Stimulated activated memory B cell treated with anti-CD40 and anti-IgM and Interleukin-4, amounts not matched to agents 10 μg/mL and 1 μg/mL and 100 μg/mL, for 72 hours (primary cell): Measurements from ENCODE around the gene STEAP3.

ENCODE experiments used
- ATAC-seq: fragments of 150-1000 bp; cut with Tn5 transposase; 2 replicates; pipeline ENCODE4 v1.10.0; 2021
- H3K27ac Mint-ChIP-seq: one replicate; pipeline ENCODE4 v1.8.0; 2022; ENCODE audit warnings: mild to moderate bottlenecking, mixed read lengths
- H3K27me3 Mint-ChIP-seq: one replicate; pipeline ENCODE4 v1.8.0; 2022; ENCODE audit warnings: mixed read lengths
- H3K36me3 Mint-ChIP-seq: one replicate; pipeline ENCODE4 v1.8.0; 2022; ENCODE audit warnings: mixed read lengths
- H3K4me1 Mint-ChIP-seq: one replicate; pipeline ENCODE4 v1.8.0; 2022; ENCODE audit warnings: mixed read lengths
- H3K4me3 Mint-ChIP-seq: one replicate; pipeline ENCODE4 v1.8.0; 2022; ENCODE audit warnings: mild to moderate bottlenecking, moderate library complexity, mixed read lengths
- H3K9me3 Mint-ChIP-seq: one replicate; pipeline ENCODE4 v1.8.0; 2022; ENCODE audit warnings: mixed read lengths

The STEAP3 gene, protein sequence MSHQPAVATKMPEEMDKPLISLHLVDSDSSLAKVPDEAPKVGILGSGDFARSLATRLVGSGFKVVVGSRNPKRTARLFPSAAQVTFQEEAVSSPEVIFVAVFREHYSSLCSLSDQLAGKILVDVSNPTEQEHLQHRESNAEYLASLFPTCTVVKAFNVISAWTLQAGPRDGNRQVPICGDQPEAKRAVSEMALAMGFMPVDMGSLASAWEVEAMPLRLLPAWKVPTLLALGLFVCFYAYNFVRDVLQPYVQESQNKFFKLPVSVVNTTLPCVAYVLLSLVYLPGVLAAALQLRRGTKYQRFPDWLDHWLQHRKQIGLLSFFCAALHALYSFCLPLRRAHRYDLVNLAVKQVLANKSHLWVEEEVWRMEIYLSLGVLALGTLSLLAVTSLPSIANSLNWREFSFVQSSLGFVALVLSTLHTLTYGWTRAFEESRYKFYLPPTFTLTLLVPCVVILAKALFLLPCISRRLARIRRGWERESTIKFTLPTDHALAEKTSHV

DNA sequence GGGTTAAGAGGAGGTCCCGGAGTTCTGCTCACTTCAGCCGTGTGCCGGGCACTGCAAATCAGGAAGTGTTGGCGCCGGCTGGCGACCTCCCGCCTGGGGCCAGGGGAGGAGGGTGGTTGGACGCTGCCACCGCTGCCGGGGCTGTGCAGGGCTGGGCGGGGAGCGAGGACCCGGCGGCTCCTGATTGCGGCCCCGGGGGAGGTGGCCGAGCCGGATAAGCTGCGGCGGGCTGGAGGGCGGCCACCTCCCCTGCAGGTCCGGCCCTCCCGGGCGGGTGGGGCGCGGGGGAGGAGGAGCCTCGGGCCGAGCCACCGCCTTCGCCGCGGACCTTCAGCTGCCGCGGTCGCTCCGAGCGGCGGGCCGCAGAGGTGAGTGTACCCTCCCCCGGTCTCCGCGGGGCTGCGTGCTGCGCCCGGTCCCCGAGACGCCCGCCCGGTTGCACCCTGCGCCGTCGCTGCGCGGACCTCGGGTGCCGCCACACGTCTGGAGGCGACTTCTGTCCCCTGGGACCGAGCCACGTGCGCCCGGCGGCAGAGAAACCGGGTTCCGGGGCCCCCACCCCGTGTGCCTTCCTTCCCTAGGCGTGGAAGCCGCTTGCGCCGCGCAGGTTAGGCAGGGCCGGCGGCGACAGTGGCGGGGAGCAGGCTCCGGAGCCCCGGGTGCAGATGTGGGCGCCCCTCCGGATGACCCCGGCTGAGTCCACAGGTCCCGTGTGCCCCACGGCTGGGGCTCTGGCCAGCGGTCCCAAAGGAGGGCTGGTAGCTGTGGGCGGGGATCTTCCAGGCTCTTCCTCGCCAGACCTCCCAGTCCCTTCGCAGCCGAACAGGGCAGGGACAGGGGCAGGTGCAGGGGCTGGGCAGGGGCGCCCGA is at the start of gene STEAP3:
STEAP3 (plus strand) TSS at position 314 of the 870 bp plus-strand sequence. CDS start 7,179 bp downstream, outside the sequence.
- H3K36me3 Mint-ChIP-seq: no peaks in the 10 kb centered on the region
- H3K4me3 Mint-ChIP-seq: peak within 1 kb of the TSS; percentile 70
- no peaks in the 10 kb centered on the region for H3K9me3 Mint-ChIP-seq
- H3K27ac Mint-ChIP-seq: peak within 1 kb of the TSS; percentile 2
- H3K4me1 Mint-ChIP-seq: no peaks in the 10 kb centered on the region
- H3K27me3 Mint-ChIP-seq: no peaks in the 10 kb centered on the region
- peak; percentile 81 for ATAC-seq

DNA sequence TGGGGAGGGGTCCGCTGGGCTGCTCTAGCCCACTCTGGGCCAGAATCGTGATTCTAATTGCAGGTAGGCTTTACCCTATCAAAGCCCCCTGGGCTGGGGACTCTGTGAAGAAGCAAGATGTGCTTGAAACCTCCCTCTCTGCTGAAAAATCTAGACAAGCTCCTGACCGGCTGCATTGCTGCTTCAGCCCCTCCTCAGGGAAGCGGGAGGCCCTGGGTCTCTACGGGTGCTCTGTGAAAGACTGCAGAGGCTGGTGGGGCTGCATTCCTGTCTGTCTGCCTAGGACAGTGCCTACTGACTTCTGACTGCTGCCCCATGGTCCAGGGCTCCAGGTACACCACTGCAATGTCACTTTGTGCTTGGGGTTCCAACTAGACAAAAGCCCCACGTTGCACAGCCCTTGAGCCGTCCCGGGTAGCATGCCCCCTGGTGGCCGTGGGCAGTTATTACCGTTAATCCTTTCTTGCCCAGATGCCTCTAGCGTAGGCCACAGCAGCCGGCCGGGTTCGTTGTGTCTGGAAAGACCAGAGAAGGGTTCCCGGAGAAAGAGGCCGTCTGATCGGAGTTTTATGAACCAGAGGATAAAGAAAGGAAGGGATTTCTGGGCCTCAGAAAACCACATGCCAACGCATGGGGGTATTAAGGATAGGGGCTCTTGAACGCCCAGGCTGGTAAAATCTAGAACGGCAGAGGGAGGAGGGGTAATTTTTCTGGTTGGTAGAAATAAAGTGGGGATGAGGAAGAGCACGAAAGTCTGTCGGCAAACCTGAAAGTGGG is 49.2 kb upstream of the STEAP3 start:
- no peaks in the 10 kb centered on the region for H3K4me1 Mint-ChIP-seq
- ATAC-seq: peak; percentile 31
- peaks cover 3% of the 10 kb centered on the region for H3K27me3 Mint-ChIP-seq
- H3K9me3 Mint-ChIP-seq: no peaks in the 10 kb centered on the region
- H3K4me3 Mint-ChIP-seq: no peak overlapping the region
- no peak overlapping the region for H3K27ac Mint-ChIP-seq
- no peaks in the 10 kb centered on the region for H3K36me3 Mint-ChIP-seq

DNA sequence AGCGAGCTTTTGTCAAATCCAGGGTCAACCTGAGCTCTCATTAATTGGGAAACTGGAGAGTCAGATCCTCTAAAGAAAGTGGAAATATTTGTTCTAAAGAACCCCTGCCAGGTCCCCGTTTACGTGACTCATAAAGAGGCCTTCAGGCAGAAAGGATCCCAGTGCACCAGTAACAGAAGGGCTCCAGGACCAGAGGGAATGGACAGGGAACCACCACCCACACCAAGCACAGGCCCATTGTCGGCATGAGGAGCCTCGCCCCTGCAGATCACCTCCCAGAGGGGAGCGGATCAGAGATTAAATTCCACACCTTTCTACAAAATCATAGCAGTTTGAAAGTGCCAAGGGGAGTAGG is 48.7 kb upstream of the STEAP3 start:
- Mint-ChIP-seq H3K4me3 (no peak overlapping the region), H3K27ac (no peak overlapping the region), H3K27me3 (no peaks in the 10 kb centered on the region), H3K9me3 (no peaks in the 10 kb centered on the region), H3K36me3 (no peaks in the 10 kb centered on the region), H3K4me1 (no peaks in the 10 kb centered on the region)
- no peak for ATAC-seq

DNA sequence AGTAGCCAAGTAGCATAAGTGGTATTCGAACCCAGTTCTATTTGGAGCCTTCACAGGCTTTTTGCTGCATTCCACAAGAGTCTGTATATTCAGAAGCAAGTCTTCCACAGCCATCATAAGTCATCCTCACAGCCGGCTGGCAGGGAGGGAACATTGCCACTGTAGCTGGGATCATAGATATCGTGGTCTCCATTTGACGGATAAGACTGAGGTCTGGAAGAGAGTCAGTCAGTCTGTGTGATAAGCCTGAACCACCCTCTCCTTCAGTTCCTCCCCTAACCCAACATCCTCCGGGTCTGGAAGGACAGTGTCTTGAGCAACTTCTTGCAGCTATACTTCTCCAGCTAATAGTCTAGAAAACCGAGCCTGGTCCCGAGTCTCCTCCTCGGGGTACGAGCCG is 48.1 kb upstream of the STEAP3 start:
- Mint-ChIP-seq H3K27me3 (no peaks in the 10 kb centered on the region), H3K27ac (no peak overlapping the region), H3K4me3 (no peak overlapping the region), H3K36me3 (no peaks in the 10 kb centered on the region), H3K4me1 (no peaks in the 10 kb centered on the region), H3K9me3 (no peaks in the 10 kb centered on the region)
- ATAC-seq: no peak

DNA sequence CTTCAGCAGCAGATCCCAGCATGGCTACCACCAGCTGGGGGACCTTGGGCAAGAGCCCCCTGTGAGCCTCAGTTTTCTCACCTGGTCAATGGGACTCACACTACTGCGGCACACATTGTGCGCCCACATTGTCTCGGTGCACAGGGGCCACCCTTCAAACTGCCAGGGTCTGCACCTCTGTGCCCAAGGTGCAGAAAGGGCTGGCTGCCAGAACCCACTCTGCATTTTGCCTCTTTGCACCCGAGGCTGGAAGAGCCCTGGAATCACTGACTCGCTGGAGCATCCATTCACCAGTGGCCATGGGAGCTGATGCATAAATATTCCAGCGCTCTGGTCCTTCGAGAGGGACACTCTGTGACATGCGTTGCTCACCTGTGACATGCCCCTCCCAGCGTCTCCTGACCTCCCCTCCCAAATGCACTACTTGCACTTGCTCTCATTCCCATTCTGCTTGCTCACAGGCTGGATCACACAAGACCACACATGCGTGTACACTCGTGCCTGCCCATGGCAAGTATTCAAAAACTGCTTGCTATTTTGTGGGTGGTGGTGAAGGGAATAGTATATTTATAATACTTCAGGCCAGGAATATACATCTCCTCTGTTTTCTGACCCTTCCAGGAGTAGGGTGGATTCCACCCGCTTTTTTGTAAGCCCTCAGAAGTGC is 46.3 kb upstream of the STEAP3 start:
- H3K27ac Mint-ChIP-seq: no peak overlapping the region
- ATAC-seq: no peak
- no peaks in the 10 kb centered on the region for H3K4me1 Mint-ChIP-seq
- no peaks in the 10 kb centered on the region for H3K9me3 Mint-ChIP-seq
- no peaks in the 10 kb centered on the region for H3K36me3 Mint-ChIP-seq
- H3K27me3 Mint-ChIP-seq: no peaks in the 10 kb centered on the region
- no peak overlapping the region for H3K4me3 Mint-ChIP-seq

DNA sequence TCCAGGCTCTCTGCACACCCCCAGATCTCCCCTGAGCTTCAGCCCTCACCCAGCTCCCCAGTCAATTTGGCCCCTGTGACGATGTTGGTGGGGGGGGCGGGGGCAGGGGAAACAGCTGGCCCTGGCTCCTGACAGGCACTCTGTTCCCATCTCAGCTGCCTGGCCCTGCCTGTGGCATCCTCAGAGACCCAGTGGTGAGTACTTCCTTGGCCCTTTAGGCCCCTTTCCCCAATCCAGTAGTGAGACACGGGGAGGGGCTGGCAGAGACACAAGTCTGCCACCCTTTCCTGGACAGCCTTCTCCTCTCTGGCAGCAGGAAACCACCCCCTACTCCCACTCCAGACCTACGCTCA is 45.8 kb upstream of the STEAP3 start:
- Mint-ChIP-seq H3K27me3 (no peaks in the 10 kb centered on the region), H3K36me3 (no peaks in the 10 kb centered on the region), H3K4me1 (no peaks in the 10 kb centered on the region), H3K9me3 (no peaks in the 10 kb centered on the region), H3K4me3 (no peak overlapping the region), H3K27ac (no peak overlapping the region)
- no peak for ATAC-seq

DNA sequence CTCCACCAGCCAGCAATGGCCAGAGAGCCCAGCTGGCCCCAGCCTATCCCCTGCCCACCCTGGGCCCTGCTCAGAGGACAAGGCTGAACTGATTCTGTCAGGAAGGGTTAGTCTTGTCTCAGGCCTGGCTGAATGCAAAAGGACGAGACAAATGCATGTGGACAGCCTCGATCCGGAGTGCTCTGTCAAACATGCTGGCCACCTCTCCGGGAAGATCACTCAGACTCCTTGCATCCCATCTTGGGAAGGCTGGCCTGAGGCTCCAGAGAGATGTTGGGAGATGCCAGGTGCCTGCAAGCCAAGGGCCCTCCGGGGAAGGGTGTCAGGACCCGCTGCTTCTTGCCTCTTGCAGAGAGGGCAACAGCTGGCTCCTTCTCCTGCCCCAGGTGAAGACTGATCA is 44.9 kb upstream of the STEAP3 start:
- no peaks in the 10 kb centered on the region for H3K36me3 Mint-ChIP-seq
- H3K27me3 Mint-ChIP-seq: no peaks in the 10 kb centered on the region
- ATAC-seq: peak; percentile 2
- H3K27ac Mint-ChIP-seq: no peak overlapping the region
- H3K9me3 Mint-ChIP-seq: no peaks in the 10 kb centered on the region
- H3K4me3 Mint-ChIP-seq: no peak overlapping the region
- H3K4me1 Mint-ChIP-seq: no peaks in the 10 kb centered on the region

DNA sequence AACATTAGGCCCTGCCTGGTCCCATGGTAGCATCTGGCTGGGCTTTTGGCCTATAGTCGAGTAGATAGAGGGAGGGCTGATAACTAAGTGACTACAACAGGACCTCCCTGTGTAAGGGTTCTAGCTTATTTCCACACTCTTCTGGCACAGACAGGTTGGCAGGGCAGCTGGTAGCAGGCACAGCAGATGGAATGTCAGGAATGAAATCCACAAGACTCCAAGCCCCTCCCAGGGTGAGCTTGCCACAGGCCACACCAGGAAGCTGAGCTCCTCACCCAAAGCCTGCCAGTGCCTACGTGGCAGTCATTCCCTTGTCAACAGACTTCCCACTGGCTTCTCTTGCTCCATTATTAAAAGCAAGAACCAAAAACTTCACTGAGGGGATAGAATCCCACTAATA is 44.4 kb upstream of the STEAP3 start:
- Mint-ChIP-seq H3K27me3 (no peaks in the 10 kb centered on the region), H3K4me3 (no peak overlapping the region), H3K36me3 (no peaks in the 10 kb centered on the region), H3K4me1 (no peaks in the 10 kb centered on the region), H3K9me3 (no peaks in the 10 kb centered on the region), H3K27ac (no peak overlapping the region)
- no peak for ATAC-seq

DNA sequence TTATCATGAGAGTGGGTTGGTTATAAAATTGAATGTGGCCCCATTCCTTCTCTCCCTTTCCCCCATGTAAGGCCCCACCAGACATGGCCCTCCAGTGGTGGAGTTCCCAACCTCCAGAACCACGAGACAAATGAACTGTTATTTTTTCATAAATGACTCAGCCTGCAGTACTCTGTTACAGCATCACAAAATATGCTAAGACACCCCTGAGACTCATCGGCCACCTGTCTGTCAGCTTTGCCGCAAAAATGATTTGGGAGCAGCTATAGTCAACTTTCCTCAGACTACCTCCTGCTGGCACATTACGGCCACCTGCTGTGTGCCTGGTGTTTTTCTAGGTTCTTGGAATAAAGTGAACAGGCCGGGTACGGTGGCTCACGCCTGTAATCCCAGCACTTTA is 43.6 kb upstream of the STEAP3 start:
- no peaks in the 10 kb centered on the region for H3K27me3 Mint-ChIP-seq
- no peaks in the 10 kb centered on the region for H3K9me3 Mint-ChIP-seq
- H3K36me3 Mint-ChIP-seq: no peaks in the 10 kb centered on the region
- H3K4me1 Mint-ChIP-seq: no peaks in the 10 kb centered on the region
- no peak for ATAC-seq
- H3K27ac Mint-ChIP-seq: no peak overlapping the region
- no peak overlapping the region for H3K4me3 Mint-ChIP-seq

DNA sequence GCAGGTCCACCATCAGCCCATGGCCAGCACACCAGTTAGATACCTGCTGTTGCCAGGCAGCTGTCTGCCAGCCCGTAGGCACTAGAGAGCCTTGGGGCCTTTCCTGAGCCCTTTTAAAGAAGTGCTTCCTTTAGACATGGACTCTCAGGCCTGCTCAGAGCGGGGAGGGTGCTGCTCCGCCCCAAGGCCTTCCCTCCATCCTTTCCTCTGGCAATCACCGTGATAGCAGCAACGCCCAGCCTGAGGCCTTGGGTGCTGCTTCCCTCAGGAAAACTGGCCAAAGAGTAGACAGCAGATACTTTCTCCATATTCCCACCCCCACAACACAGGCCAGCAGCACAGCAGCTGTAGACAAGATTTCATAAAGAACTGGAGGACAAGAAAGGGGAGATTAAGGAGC is 42.7 kb upstream of the STEAP3 start:
- Mint-ChIP-seq H3K27me3 (no peaks in the 10 kb centered on the region), H3K27ac (no peak overlapping the region), H3K9me3 (no peaks in the 10 kb centered on the region), H3K4me1 (no peaks in the 10 kb centered on the region), H3K36me3 (no peaks in the 10 kb centered on the region), H3K4me3 (no peak overlapping the region)
- no peak for ATAC-seq

DNA sequence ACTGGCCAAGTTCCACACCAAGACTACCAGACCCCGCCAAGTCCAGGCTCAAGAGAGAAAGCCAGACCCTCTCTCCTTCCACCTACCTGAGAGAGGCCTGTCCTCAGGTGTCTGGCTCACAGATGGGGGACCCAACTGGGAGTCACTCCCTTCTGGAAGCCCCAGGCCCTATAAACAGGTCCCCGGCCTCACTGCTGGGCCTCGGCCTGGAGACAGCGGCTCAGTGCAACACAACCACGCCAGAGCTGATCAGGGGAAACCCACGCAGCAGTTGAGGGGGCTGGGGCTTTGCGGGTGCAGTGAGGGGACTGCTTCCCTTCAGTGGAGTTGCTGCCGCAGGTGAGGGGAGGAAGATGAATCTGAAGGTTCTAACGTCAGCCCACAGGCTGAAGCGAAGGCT is 42.2 kb upstream of the STEAP3 start:
- Mint-ChIP-seq H3K9me3 (no peaks in the 10 kb centered on the region), H3K36me3 (no peaks in the 10 kb centered on the region), H3K27ac (no peak overlapping the region), H3K4me1 (no peaks in the 10 kb centered on the region), H3K27me3 (no peaks in the 10 kb centered on the region), H3K4me3 (no peak overlapping the region)
- no peak for ATAC-seq

DNA sequence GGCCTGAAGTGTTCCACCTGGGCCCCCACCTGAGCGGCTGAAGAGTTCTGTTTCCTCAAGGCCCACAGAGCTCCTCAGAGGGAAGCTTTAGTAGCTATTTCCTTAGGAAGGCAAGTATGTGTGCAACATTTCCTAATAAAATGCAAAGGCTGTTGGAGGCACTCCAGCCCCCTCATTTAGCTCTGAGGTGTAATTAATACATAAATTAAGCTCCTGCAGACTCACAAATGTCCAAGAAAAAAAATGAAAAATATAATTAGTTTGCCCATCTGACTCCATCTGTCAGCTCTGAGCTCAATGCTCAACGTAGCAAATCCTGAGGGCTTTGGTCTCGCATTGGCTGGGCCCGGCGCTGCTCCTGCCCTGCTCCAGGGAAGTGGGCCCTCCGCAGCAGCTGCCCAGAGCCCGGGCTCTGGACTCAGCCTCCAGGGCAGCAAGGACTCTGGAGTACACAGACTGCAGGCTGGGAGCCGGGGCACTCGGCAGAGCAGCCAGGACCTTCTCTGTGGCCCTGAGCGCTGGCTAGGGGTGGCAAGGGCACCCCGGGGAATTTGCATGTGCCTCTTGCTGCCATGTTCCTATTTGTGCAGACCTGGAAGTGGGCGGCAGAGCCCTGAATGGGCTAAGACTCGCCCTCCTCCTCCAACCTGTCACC is 41.7 kb upstream of the STEAP3 start:
- Mint-ChIP-seq H3K4me3 (no peak overlapping the region), H3K4me1 (no peaks in the 10 kb centered on the region), H3K9me3 (no peaks in the 10 kb centered on the region), H3K27ac (no peak overlapping the region), H3K36me3 (no peaks in the 10 kb centered on the region), H3K27me3 (no peaks in the 10 kb centered on the region)
- no peak for ATAC-seq

DNA sequence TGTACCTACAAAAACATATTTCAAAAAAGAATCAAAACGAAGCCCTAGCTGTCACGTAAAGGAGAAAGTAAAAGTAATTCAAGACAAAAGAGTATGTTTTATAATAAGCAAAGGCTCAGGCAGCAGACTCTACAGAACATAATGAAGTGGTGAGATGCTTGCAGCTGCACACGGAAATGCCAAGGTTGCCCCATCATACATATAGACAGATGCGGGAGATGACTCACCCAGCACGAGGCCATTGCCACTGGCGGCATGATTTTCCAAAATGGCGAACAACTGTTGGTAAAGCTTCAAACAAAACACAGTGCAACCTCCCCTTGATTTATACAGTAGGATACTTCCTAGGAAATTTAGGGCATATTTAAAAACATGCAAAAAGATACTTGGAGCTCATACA is 39.1 kb upstream of the STEAP3 start:
- Mint-ChIP-seq H3K27ac (no peak overlapping the region), H3K4me3 (no peak overlapping the region)
- no peak for ATAC-seq

DNA sequence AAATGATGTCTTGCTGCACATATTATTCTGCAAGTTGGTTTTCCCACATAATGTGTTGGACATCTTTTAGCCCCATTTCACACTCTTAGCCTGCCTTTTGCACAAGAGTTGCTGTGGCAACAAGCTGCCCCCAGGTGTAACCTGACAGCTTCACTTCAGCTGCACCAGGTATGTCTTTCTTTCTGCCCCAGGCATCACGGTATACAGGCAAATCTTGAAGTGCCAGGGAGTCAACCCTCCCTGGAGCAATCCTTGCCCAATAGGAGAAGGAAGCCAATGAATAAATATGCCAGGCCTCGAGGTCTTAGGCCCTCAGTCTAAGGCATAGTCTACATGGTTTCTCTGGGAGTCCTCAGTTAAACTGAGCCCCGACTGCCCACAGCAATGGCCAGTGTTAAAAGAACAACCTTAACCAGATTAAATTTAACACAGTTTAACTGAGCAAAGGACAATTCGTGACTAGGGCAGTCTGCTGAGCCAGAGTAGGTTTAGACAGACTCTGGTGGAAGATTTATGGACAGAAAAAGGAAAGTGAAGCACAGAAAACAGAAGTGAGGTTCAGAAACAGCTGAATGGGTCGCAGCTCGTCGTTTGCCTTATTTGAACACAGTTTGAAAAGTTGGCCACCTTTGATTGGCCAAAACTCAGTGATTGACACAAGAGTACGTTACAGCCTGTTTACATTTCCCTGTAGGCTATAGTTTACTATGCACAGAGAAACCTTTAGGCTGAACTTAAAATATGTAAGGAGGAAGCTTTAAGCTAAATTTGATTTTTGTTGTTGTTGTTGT is 33.1 kb upstream of the STEAP3 start:
- H3K36me3 Mint-ChIP-seq: no peaks in the 10 kb centered on the region
- peaks cover 8% of the 10 kb centered on the region for H3K9me3 Mint-ChIP-seq
- H3K4me3 Mint-ChIP-seq: no peak overlapping the region
- no peak overlapping the region for H3K27ac Mint-ChIP-seq
- ATAC-seq: no peak
- peaks cover 38% of the 10 kb centered on the region for H3K27me3 Mint-ChIP-seq
- no peaks in the 10 kb centered on the region for H3K4me1 Mint-ChIP-seq

More for the DNA sequence above, 39.1 kb upstream of the STEAP3 start:
- no peaks in the 10 kb centered on the region for H3K27me3 Mint-ChIP-seq
- H3K9me3 Mint-ChIP-seq: no peaks in the 10 kb centered on the region
- no peaks in the 10 kb centered on the region for H3K36me3 Mint-ChIP-seq
- H3K4me1 Mint-ChIP-seq: no peaks in the 10 kb centered on the region
